Adrenal gland (tissue), 5 donors: ENCODE measurements around the gene SRC.

ENCODE experiments used
- CTCF ChIP-seq, 6 experiments: fragments of 450-650 bp in 4 of 6; fragments of 200-600 bp in 2 of 6; sonication (generic) in 1 of 6; IDR thresholded peaks; 1 replicate in 5 of 6; 2 replicates in 1 of 6; pipeline versions ENCODE4 v1.5.1 to v1.8.0; 2016 to 2021; ENCODE audit warnings: antibody characterized with exemption in 6 of 6, mild to moderate bottlenecking in 2 of 6, moderate library complexity in 1 of 6
- POLR2A ChIP-seq, 2 donors: fragments of 450-650 bp; IDR thresholded peaks; one replicate each; pipeline ENCODE4 v1.6.1; 2017; ENCODE audit warnings: antibody characterized with exemption in 2 of 2, mild to moderate bottlenecking in 2 of 2, moderate library complexity in 1 of 2
- donor health status: DM: no; HTN: no; CAD: no.

GRCh38 chr20:37397954-37398749 lies 52.2 kb downstream of the SRC start:
- TF ChIP-seq CTCF (IDR thresholded peaks at IDR 0.05) (no peak), POLR2A (IDR thresholded peaks at IDR 0.05) (no peak)
